HG03558 (cell line): ENCODE data around the gene STK36.
"Not testable (repeated sequence)": the region's sequence is repeated elsewhere in the genome, so short reads cannot be mapped to it uniquely, and the experiment has no call there.

Source experiments
- ATAC-seq: cut with Tn5 transposase; IDR thresholded peaks from one replicate; pipeline ENCODE4 v1.9.1; 2021; ENCODE audit warnings: moderate number of reproducible peaks; ENCODE audit not compliant: unreplicated experiment; ENCODE audit errors: extremely low read depth

Gene STK36

DNA sequence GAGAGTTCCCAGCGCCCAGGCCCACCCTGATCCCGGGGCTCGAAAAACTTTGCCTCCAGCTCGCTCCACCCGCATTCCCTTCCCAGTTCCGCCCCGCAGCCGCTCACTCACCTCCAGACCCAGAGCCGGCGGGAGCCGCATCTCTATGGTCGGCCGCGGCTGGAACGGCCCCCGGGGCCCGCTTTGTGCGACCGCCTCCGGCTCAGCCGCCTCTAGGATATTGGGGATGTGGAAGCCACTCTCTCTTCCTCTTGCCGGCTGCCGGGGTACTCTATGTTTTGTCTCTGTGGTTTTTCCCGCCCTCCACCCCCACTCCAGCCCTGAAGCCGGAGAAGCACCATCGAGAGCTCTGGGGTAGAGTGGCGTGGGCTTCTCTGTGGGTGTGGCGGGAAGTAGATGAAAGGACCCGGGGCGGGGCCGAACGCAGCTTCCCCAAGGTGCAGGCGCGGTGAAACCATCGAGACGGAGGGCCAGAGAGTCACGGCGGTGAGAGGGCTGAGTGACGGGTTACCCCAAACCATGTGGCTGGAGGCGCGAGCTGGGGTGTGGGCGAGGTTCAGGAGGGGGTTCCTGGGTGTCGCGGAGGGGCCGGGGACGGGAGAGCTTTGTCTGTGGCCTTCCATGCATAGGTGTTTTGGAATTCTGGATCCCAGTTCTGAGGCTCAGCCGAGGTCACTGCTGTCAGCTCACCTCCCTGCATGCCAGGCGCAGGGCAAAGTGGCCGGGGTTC is 12.5 kb upstream of the STK36 start, which contains the start of the genes BCS1L and ZNF142:
Gene BCS1L, plus strand, starts transcription at position 426 of the 730 bp plus-strand sequence. CDS start 1,305 bp downstream, outside the sequence.
Gene ZNF142, minus strand, starts transcription at position 366 of the 730 bp plus-strand sequence. CDS start 3,194 bp downstream, outside the sequence.
- ATAC-seq = peak; percentile 48

DNA sequence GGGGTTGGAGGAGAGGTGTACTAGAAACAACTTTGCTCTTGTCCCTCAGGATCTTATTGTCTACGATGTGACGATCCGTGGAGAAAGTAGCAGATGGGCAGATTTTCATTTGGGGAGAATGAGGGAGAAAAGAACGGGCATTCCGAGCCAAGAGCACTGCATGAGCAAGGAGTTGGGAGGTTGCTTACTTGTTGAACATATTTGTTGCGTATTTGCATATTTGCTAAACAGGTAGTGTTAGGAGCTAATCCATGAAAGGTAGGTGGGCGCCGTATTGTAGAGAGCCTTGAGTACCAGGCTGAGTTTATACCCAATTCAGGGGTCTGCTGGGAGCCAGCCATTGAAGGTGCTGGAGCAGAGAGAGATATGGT is 11.9 kb upstream of the STK36 start:
- no peak for ATAC-seq

DNA sequence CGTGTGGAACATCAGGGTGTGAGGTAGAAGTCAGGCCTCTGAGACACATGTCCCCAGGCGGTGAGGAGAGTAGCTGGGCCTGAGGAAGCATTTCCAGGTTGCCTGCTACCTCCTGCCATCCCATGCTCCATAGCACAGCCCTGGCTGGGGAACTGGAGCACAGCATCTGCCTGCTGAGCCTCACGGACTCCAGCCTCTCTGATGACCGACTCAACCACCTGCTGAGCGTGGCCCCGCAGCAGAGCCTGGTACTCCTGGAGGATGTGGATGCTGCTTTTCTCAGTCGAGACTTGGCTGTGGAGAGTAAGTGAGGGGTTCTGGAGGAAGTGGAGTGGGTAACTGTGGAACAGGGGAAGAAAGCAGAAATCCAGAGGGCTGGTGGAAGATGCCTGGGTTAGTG is 9.5 kb upstream of the STK36 start:
- ATAC-seq = no peak

DNA sequence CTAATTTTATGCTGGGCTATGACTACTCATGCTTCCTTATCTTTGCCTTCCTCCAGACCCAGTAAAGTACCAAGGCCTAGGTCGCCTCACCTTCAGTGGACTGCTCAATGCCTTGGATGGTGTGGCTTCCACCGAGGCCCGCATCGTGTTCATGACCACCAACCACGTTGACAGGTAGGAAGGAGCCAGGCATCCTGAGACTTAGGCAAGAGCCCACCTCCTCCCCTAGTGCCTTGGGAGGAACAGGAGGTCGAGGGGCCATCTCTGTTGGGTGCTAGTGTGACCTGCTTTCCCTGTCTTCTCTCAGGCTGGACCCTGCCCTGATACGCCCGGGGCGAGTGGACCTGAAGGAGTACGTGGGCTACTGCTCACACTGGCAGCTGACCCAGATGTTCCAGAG is 9.1 kb upstream of the STK36 start:
- ATAC-seq = no peak

DNA sequence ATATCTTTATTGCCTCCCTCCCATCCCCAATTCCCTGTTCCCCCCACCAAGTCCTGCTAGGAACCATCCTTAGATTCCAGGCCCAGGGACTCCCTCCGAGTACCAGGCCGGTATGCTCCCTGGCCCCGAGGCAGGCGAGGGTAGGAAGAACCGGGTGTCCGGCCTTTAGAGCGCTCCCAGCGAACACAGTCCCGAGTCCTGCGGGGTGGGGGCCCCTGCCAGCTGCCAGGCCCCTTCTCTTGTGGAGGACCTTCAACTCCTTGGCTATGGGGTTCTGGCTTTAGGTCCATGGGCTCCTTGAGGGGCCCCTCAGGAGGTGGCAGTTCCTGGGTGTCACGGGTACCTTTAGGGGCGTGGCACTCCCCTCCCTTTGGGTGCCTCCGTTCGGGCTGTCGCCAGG is 8.0 kb upstream of the STK36 start:
- ATAC-seq = no peak

DNA sequence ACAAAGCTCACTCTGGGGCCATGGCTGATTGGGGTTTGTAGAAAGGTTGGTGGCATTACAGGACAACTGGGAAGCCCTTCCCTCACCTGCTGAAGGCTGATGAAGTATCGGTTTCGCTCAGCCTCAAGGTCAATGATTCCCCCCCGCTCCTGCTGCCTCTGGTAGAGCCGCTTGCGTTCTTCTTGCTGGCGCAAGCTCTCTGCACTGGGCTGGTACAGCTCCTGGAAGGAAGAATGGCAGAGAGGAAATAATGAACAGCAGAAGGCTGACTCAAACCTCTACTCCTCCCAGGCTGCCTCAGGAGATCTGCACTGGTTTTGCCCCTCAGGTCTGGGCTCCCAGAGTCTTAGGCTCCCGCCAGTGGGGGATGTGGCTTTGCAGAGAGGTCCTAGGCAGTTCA is 7.2 kb upstream of the STK36 start:
- ATAC-seq = no peak

DNA sequence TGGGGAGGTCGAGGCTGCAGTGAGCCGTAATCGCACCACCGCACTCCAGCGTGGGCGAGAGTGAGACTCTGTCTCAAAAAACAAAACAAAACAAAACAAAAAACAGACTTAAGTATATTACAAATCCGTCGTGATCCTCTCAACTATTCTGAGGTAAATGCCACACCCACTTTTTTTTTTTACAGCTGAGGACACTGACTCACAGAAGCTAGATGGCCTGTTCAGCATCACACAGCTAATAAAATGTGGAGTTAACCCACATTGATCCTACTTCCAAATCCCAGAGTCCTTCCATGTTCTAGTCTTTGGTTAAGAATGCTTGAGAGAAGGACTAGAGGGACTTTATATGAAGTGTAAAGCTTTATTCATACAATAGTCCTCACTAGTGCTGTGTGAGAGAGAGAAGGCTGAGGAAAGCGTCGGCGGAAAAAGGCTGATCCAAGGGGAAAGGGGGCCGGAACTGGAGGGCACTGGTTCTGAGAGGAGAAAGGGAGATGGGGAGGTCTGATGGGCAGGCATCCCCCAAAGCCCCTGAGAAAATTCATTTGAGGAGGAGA is 711 bp upstream of the STK36 start:
- ATAC-seq = no peak

DNA sequence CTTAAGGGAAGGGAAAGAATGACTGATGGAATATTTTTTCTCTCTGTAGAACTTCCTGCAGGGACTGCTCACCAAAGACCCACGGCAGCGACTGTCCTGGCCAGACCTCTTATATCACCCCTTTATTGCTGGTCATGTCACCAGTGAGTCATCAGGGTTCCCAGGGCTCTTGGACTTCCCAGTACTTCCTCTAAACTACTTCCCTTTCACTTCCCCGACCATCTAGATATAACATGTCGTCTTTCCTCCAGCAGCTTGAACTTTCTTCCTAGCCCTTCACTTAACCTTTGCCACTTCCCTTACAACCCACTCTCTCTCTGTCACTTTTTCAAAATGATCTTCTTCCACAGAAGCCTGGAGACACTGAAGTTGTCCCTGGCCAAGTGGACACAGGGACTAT is 7.2 kb downstream of the STK36 start:
- ATAC-seq = no peak

DNA sequence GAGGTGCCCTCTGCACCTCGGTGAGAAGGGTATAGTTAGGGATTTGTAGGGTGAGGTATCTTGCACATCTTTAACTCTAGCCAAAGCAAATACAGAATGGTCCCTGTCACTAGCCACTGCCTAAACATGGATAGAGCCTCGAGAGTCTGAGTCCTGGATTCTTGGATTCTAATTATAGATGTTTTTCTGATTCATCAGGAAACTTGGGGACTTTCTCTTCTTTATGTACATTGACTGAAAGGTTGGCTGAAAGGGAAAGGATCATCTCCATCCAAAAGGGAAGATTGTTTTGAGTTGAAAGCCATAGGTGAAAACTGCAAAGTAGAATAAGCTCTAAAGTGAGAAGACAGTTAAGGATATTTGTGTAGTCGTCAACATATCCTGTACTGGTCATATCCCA is 8.2 kb downstream of the STK36 start:
- no peak for ATAC-seq

DNA sequence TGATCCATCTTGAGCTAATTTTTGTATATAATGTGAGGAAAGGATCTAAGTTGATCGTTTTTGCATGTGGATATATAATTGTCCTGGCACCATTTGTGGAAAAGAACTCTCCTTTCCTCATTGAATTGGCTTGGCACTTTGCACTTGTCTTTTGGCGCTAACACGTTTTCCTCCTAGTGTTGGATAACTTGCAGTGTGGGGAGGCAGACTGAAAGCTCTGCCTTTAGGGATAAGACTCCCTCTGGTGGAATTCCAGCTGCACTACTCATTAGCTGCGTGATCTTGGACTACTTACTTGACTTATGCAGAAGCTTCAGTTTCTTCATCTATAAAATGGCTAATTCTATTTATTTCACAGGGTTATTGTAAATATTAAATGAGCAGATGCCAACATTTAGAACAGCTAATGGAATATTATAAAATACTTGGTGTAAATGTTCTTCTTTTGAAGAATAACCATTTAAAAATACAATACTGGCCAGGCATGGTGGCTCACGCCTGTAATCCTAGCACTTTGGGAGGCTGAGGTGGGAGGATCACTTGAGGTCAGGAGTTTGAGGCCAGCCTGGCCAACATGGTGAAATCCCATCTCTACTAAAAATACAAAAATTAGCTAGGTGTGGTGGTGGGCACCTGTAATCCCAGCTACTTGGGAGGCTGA is 15.6 kb downstream of the STK36 start:
- not testable (repeated sequence) for ATAC-seq

DNA sequence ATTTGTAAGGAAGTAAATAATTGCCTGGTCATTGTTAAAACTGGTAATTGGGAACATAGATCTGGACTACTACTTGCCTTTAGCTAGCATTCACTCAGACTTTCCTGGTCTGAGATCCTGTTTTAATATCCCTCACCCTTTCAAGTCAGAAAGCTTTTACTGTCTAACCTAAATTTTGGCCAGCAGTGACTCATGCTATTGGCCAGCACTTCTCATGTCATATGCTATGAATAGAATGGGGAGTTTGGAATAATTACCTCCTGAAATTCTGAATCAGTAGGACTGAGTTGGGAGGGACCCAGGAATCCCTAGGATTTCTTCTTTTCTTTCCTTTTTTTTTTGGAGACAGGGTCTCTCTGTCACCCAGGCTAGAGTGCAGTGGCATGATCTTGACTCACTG is 19.3 kb downstream of the STK36 start:
- ATAC-seq = no peak

DNA sequence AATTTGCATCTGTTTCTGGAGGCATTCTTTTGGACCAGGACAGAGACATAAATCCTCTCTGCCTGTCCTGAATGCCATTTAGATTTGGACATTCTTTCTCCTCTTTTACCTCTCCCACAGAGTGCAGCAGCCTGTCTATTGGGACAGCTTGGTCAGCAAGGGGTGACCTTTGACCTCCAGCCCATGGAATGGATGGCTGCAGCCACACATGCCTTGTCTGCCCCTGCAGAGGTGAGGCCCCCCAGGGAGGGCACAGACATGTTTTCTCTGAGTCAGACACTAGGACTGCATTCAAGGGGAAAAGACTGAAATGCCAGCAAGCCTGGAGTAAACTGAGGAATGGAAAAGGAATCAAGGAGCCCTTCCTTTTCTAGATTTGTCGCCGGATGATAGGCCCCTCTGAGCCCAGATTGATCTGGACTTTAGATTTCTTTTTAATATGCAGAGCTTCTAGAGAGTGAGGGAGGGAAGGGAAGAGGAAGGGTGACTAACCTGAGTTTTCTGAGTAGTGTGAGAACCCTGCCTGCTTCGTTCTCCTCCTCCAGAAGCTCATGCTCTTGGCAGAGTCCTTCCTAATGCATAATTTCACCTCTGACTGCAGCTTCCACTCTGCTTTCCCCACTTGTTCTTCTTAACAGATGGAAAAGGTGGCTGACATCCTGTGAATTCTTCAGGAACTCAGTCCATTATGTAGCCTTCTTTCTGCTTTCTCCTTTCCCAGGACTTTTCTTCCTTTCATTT is 22.7 kb downstream of the STK36 start:
- no peak for ATAC-seq

DNA sequence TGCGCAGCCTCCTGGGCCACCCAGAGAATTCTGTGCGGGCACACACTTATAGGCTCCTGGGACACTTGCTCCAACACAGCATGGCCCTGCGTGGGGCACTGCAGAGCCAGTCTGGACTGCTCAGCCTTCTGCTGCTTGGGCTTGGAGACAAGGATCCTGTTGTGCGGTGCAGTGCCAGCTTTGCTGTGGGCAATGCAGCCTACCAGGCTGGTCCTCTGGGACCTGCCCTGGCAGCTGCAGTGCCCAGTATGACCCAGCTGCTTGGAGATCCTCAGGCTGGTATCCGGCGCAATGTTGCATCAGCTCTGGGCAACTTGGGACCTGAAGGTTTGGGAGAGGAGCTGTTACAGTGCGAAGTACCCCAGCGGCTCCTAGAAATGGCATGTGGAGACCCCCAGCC is 27.0 kb downstream of the STK36 start:
- ATAC-seq = no peak

DNA sequence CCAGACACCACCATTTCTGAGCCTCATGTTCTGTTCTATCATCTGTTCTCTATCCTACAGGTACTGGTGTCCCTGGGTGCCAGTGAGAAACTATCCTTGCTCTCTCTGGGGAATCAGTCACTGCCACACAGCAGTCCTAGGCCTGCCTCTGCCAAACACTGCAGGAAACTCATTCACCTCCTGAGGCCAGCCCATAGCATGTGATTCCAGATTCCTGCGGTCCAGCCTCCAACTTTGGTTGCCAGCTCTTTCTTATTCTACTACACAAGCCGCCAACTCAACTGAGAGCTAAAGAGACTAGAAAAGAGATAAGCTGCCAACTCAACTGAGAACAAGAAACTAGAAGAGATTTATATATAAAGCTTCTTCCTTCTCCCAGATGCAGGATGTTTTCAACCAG is 29.9 kb downstream of the STK36 start:
- no peak for ATAC-seq

DNA sequence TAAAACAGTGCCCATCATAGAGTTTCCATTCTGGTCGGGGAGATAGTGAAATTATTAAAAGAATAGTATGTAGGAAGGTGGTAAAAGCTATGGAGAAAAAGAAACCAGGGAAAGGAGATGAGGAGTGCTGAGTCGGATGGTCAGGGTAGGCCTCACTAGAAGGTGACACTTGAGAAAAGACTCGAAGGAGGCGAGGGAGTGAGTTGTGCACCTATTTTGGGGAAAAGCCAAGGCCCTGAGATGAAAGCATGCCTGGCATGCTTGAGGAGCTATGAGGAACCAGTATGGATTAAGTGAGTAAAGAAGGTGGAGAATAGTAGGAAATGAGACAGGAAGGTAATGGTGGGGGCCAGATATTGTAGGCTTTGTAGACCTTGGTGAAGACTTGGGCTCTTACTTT is 31.5 kb downstream of the STK36 start:
- ATAC-seq = no peak

DNA sequence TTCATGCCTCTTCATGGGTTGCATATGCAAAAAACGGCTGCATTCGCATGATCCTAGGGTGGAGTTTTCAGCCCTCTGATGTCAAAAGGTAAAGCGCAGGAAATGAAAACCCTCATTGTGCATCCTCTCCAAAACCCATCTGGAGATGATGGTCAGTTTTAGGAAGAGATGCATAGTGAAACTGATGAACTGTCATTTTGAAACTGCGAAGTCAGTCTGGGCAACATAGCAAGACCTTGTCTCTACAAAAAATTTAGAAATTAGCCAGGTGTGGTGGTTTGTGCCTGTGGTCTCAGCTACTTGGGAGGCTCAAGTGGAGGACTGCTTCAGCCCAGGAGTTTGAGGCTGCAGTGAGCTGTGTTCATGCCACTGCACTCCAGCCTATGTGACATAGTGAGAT is 36.2 kb downstream of the STK36 start:
- no peak for ATAC-seq

DNA sequence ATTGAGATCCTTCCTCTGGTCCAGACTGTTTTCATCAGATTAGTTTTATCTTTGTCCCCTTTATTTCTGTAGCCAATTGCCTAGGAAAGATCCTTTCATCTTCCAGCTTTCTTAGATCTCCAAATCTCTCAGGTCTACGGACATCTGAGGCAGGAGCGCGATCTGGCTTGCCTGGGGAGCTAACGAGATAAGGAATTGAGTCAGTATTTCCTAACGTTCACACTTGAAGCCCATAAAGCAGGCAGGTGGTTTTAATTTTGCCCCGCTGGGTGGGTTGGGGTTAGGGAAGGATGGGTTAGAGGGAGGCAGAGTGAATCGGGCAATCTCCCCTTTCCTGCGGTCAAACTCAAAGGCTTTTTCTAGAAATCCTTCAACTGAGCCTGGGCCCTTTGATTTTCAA is 38.0 kb downstream of the STK36 start:
- no peak for ATAC-seq

DNA sequence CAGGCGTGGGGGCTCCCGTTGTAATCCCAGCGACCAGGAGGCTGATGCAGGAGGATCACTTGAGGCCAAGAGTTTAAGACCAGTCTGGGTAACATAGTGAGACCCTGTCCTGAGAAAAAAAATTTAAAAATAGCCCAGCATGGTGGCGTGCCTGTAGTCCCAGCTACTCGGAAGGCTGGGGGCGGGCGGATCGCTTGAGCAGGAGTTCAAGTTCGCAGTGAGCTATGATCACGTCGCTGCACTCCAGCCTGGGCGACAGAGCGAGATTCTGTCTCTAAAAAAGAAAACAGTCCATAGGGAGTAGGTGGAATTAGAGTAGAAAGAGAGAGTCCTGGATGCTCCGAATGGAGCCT is 38.4 kb downstream of the STK36 start:
- no peak for ATAC-seq

DNA sequence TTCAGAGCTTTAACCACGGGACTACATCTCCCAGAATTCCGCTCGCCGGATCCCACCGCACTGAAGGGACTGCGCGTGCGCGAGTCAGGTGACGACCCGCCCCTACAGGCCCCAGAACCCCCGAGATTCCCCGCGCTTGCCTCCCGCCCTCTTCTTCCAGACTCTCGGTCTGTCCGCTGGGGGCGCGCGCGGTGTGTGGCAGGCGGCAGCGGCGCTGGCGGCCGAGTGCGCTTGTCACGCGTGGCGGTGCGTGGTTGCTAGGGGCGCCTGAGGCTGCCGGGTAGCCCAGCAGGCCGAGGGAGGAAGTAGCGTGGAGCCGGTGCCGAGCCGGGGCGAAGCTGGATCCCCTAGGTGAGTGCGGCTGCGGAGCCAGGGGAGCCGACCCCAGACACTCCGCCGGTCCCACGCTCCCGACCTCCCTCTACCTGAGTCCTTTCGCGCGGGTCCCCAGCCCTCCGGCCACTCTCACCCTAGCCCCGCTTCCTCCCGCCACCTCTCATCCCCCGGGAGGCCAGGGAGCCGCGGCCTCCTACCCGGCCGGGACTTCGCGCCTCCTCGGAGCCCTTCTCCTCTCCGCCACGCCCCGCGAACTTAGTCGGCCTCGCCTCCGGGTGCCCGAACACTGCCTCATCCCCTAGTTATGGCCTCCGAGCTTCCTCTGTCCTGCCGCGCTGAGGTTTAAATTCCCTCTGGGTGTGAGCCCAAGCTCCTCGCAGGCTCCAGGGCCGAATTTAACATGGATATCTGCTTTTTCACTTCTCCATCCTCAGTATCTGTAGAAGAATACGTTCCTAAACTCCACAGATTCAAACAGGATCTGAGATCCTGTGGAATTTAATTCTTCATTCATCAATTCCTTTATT is 39.0 kb downstream of the STK36 start, which contains the start of gene TTLL4:
Gene TTLL4, plus strand, starts transcription at position 149 of the 863 bp plus-strand sequence. CDS start 26,842 bp downstream, outside the sequence.
- ATAC-seq = peak; percentile 77

DNA sequence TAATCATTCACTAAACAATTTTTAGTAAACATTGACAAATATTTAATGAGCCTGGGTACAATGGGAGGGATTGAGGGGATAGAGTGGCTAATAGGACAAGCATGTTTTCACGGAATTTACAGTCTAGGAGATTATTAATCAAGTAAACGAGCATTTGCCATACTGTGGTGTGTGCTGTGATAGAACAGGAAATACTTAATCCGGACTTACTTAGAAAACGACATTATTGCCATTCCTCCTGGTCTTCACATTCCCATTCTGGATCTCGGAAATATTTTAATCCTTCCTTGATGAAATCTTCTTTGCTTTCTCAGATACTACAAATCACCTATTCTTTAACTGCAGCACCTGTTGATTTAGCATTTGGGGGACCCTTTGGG is 39.7 kb downstream of the STK36 start:
- ATAC-seq = no peak
